H9 (cell line): Measurements from ENCODE around the gene MFSD6. TPM values are rescaled to one million over a fixed set of nuclear protein-coding genes. Genes with fewer than 3 reads are reported as not detected.

Source experiments
- DNase-seq: peaks from one replicate; pipeline ENCODE4 v3.0.0-alpha.2; 2017
- H2AFZ ChIP-seq: one replicate; pipeline ENCODE4 v1.6.1; 2013; ENCODE audit warnings: mild to moderate bottlenecking, low read length, control low read depth, moderate library complexity
- H2AK5ac ChIP-seq: 2 replicates; pipeline ENCODE4 v1.6.1; 2013; ENCODE audit warnings: low read length, control low read depth, mixed read lengths; ENCODE audit not compliant: insufficient read length
- H2BK120ac ChIP-seq: one replicate; pipeline ENCODE4 v1.6.1; 2013; ENCODE audit warnings: low read depth, mild to moderate bottlenecking, low read length, control low read depth, inconsistent platforms; ENCODE audit not compliant: poor library complexity, severe bottlenecking
- H2BK12ac ChIP-seq: 2 replicates; pipeline ENCODE4 v1.6.1; 2013; ENCODE audit warnings: low read length, control low read depth, mixed read lengths, low read depth; ENCODE audit not compliant: insufficient read length
- H2BK15ac ChIP-seq: 2 replicates; pipeline ENCODE4 v1.6.1; 2013; ENCODE audit warnings: low read depth, low read length, control low read depth
- H2BK20ac ChIP-seq: one replicate; pipeline ENCODE4 v1.6.1; 2013; ENCODE audit warnings: low read depth, mild to moderate bottlenecking, low read length, control low read depth, inconsistent platforms; ENCODE audit not compliant: poor library complexity, severe bottlenecking
- H2BK5ac ChIP-seq: 2 replicates; pipeline ENCODE4 v1.6.1; 2013; ENCODE audit warnings: low read length, control low read depth, mixed read lengths; ENCODE audit not compliant: insufficient read length
- H3K14ac ChIP-seq: 2 replicates; pipeline ENCODE4 v1.6.1; 2013; ENCODE audit warnings: low read length, control low read depth; ENCODE audit not compliant: insufficient read depth
- H3K18ac ChIP-seq: 2 replicates; pipeline ENCODE4 v1.6.1; 2013; ENCODE audit warnings: low read depth, mild to moderate bottlenecking, mixed read lengths, low read length, control low read depth; ENCODE audit not compliant: insufficient read length
- H3K23ac ChIP-seq: 2 replicates; pipeline ENCODE4 v1.6.1; 2013; ENCODE audit warnings: low read length, control low read depth, mixed read lengths, low read depth; ENCODE audit not compliant: insufficient read length
- H3K23me2 ChIP-seq: 2 replicates; pipeline ENCODE4 v1.6.1; 2013; ENCODE audit warnings: low read depth, mild to moderate bottlenecking, mixed read lengths, low read length, control low read depth; ENCODE audit not compliant: insufficient read length, poor library complexity, severe bottlenecking
- H3K27ac ChIP-seq: 2 replicates; pipeline ENCODE4 v1.5.1; 2013; ENCODE audit warnings: low read length, control low read depth, mixed read lengths, low read depth; ENCODE audit not compliant: insufficient read length
- H3K27me3 ChIP-seq: 2 replicates; pipeline ENCODE4 v1.6.1; 2013; ENCODE audit warnings: low read length, control low read depth, inconsistent platforms; ENCODE audit not compliant: insufficient read depth
- H3K4ac ChIP-seq: 2 replicates; pipeline ENCODE4 v1.6.1; 2013; ENCODE audit warnings: low read depth, mild to moderate bottlenecking, control low read depth, inconsistent platforms, low read length, moderate library complexity
- H3K4me1 ChIP-seq: 2 replicates; pipeline ENCODE4 v1.6.1; 2013; ENCODE audit warnings: low read length, control low read depth, inconsistent platforms; ENCODE audit not compliant: insufficient read depth
- H3K4me2 ChIP-seq: 2 replicates; pipeline ENCODE4 v1.6.1; 2013; ENCODE audit warnings: low read length, control low read depth, mixed read lengths; ENCODE audit not compliant: insufficient read length, insufficient read depth
- H3K56ac ChIP-seq: 2 replicates; pipeline ENCODE4 v1.6.1; 2013; ENCODE audit warnings: low read depth, mild to moderate bottlenecking, mixed read lengths, low read length, control low read depth; ENCODE audit not compliant: insufficient read length
- H3K79me1 ChIP-seq: 2 replicates; pipeline ENCODE4 v1.6.1; 2013; ENCODE audit warnings: low read depth, mild to moderate bottlenecking, moderate library complexity, low read length, control low read depth, inconsistent platforms; ENCODE audit not compliant: insufficient read depth, poor library complexity, severe bottlenecking
- H3K79me2 ChIP-seq: 2 replicates; pipeline ENCODE4 v1.6.1; 2013; ENCODE audit warnings: low read length, control low read depth, inconsistent platforms; ENCODE audit not compliant: insufficient read depth
- H3K9ac ChIP-seq: 2 replicates; pipeline ENCODE4 v1.6.1; 2013; ENCODE audit warnings: low read length, control low read depth, mixed read lengths; ENCODE audit not compliant: insufficient read length; ENCODE audit errors: extremely low read depth
- H3K9me3 ChIP-seq: one replicate; pipeline ENCODE4 v1.6.1; 2013; ENCODE audit warnings: low read depth, low read length, inconsistent platforms; ENCODE audit not compliant: control insufficient read depth
- H3T11ph ChIP-seq: one replicate; pipeline ENCODE4 v1.6.1; 2013; ENCODE audit warnings: mild to moderate bottlenecking, low read length, control low read depth, inconsistent platforms
- H4K20me1 ChIP-seq: one replicate; pipeline ENCODE4 v1.6.1; 2013; ENCODE audit not compliant: control insufficient read depth, insufficient read length, insufficient read depth
- H4K5ac ChIP-seq: 2 replicates; pipeline ENCODE4 v1.6.1; 2013; ENCODE audit warnings: low read depth, mild to moderate bottlenecking, mixed read lengths, low read length, control low read depth; ENCODE audit not compliant: insufficient read length
- H4K8ac ChIP-seq: replicated peaks from 2 replicates; pipeline ENCODE4 v1.6.1; 2013; ENCODE audit warnings: low read length, control low read depth, mixed read lengths, low read depth; ENCODE audit not compliant: insufficient read length
- H4K91ac ChIP-seq: 2 replicates; pipeline ENCODE4 v1.6.1; 2013; ENCODE audit warnings: low read depth, mild to moderate bottlenecking, moderate library complexity, mixed read lengths, low read length, control low read depth; ENCODE audit not compliant: insufficient read length
- H3K27ac Mint-ChIP-seq, 3 experiments: 2 replicates in 2 of 3; 3 replicates in 1 of 3; pipeline ENCODE4 v1.8.0; 2020 to 2021; ENCODE audit warnings: mixed read lengths in 3 of 3, mild to moderate bottlenecking in 1 of 3, moderate library complexity in 1 of 3
- H3K27me3 Mint-ChIP-seq: 2 replicates; pipeline ENCODE4 v1.8.0; 2021; ENCODE audit warnings: low read depth, mild to moderate bottlenecking, moderate library complexity, mixed read lengths
- H3K36me3 Mint-ChIP-seq, 3 experiments: 2 replicates in 2 of 3; 3 replicates in 1 of 3; pipeline ENCODE4 v1.8.0; 2020 to 2021; ENCODE audit warnings: low read depth in 3 of 3, mixed read lengths in 3 of 3; ENCODE audit not compliant: insufficient read depth in 1 of 3
- H3K4me1 Mint-ChIP-seq, 2 experiments: 2 replicates each; pipeline ENCODE4 v1.8.0; 2020; ENCODE audit warnings: mixed read lengths in 2 of 2
- H3K4me3 Mint-ChIP-seq, 2 experiments: 2 replicates in 1 of 2; 3 replicates in 1 of 2; pipeline ENCODE4 v1.8.0; 2020 to 2021; ENCODE audit warnings: mild to moderate bottlenecking in 2 of 2, mixed read lengths in 2 of 2, moderate library complexity in 1 of 2
- H3K9me3 Mint-ChIP-seq, 2 experiments: 2 replicates in 1 of 2; 3 replicates in 1 of 2; pipeline ENCODE4 v1.8.0; 2020; ENCODE audit warnings: mild to moderate bottlenecking in 2 of 2, mixed read lengths in 2 of 2, moderate library complexity in 1 of 2
- WGBS: extraction: QIAGEN DNeasy Blood & Tissue Kit; methylation state at CpG from one replicate; pipeline ENCODE4 v1.1.7; 2013; ENCODE audit warnings: missing lambda C conversion rate, low lambda C conversion rate, mixed read lengths; ENCODE audit not compliant: insufficient read length; ENCODE audit errors: extremely low coverage; 5-methylcytosine and 5-hydroxymethylcytosine counted together
- total RNA-seq: library from RNA; stranded (reverse); gene quantifications from 2 replicates; pipeline ENCODE4 v1.2.1, GENCODE V29; 2021
- TF ChIP-seq, protein P1 (sequence below): fragments of 200-600 bp; sonication (generic); conservative IDR thresholded peaks from 3 replicates; pipeline ENCODE4 v1.8.0; 2021; ENCODE audit warnings: antibody characterized with exemption, mild to moderate bottlenecking

MFSD6 gene
- total RNA-seq, 1 experiment from 2014 or later, result 4.0 TPM

DNA sequence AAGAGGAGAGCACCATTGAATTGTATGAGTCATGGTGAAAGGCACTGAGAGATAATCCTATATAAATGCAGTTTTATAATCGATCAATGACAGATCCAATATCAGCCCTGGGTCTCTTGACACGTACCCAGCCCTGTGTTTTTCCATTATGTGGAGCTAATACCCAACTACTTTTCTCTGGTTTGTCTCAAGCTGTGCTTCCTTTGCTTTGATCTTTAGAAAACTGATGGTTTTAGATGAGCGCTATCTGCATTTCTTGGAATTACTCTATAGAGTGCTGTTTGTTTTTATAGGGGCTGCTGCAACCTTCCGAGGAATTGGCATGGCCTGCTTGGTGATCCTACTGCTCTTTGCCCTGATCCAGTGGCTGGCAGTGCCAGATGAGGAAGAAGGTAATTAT is 81.3 kb downstream of the MFSD6 start:
- Histone ChIP-seq H4K91ac (no peak overlapping the region), H3K79me1 (no peaks in the 10 kb centered on the region), H3K4me1 (no peaks in the 10 kb centered on the region), H3K14ac (no peak overlapping the region), H4K20me1 (no peaks in the 10 kb centered on the region), H2BK12ac (no peak overlapping the region), H2AK5ac (no peak overlapping the region), H3T11ph (no peak overlapping the region), H2BK120ac (no peak overlapping the region), H3K56ac (no peak overlapping the region), H4K5ac (no peak overlapping the region), H3K9me3 (no peaks in the 10 kb centered on the region), H3K27me3 (no peaks in the 10 kb centered on the region), H2BK15ac (no peak overlapping the region; the same call in 1 of the 2 replicates), H3K4me2 (no peak overlapping the region), H3K18ac (no peak overlapping the region), H4K8ac (no peak overlapping the region), H2BK20ac (no peak overlapping the region), H3K27ac (no peak overlapping the region), H3K23me2 (no peaks in the 10 kb centered on the region), H3K4ac (no peak overlapping the region), H2AFZ (no peak overlapping the region), H2BK5ac (no peak overlapping the region), H3K9ac (no peak overlapping the region), H3K23ac (no peak overlapping the region), H3K79me2 (no peaks in the 10 kb centered on the region)
- H3K36me3 Mint-ChIP-seq, result peaks cover 0 to 9% (median 0%) of the 10 kb centered on the region in 3 experiments; a peak in 3 of 7 replicates
- peaks cover 0 to 6% of the 10 kb centered on the region in 2 experiments; a peak in 3 of 5 replicates for H3K9me3 Mint-ChIP-seq
- H3K27me3 Mint-ChIP-seq, result no peaks in the 10 kb centered on the region
- H3K4me1 Mint-ChIP-seq, result peaks cover 14 to 19% of the 10 kb centered on the region in 2 experiments
- no CpG with 5 or more reads among the region's 4 CpGs for WGBS
- DNase-seq, result no peak
- no peak overlapping the region for H3K27ac Mint-ChIP-seq
- peak overlapping the region in 1 of 2 experiments; percentile 45; a peak in 1 of 5 replicates for H3K4me3 Mint-ChIP-seq
- TF ChIP-seq, protein P1, sequence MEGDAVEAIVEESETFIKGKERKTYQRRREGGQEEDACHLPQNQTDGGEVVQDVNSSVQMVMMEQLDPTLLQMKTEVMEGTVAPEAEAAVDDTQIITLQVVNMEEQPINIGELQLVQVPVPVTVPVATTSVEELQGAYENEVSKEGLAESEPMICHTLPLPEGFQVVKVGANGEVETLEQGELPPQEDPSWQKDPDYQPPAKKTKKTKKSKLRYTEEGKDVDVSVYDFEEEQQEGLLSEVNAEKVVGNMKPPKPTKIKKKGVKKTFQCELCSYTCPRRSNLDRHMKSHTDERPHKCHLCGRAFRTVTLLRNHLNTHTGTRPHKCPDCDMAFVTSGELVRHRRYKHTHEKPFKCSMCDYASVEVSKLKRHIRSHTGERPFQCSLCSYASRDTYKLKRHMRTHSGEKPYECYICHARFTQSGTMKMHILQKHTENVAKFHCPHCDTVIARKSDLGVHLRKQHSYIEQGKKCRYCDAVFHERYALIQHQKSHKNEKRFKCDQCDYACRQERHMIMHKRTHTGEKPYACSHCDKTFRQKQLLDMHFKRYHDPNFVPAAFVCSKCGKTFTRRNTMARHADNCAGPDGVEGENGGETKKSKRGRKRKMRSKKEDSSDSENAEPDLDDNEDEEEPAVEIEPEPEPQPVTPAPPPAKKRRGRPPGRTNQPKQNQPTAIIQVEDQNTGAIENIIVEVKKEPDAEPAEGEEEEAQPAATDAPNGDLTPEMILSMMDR, result no peak
